OCI-LY7 (cell line): ENCODE results near the gene CCDC141. TPM values are rescaled to one million over a fixed set of nuclear protein-coding genes. Genes with fewer than 3 reads are reported as not detected.

ENCODE experiments used
- BruUV-seq: library from RNA; stranded (reverse); fragments of 400-500 nt; replicated peaks from 2 replicates; lab custom pipeline; 2021; lab: Mats Ljungman, UMichigan
- CTCF ChIA-PET: fragments of 300-600 bp; sonication (Branson Sonifier 250); formaldehyde crosslinking; loops from one replicate; lab custom pipeline; 2022; ENCODE audit warnings: antibody characterized with exemption; ENCODE audit not compliant: unreplicated experiment; lab: Charles Lee
- POLR2A ChIA-PET: fragments of 300-600 bp; sonication (Branson Sonifier 250); formaldehyde crosslinking; loops from one replicate; lab custom pipeline; 2022; ENCODE audit warnings: antibody characterized with exemption; lab: Charles Lee
- DNase-seq: peaks from one replicate; pipeline ENCODE4 v3.0.0-alpha.2; 2015; ENCODE audit warnings: low spot score
- H2AFZ ChIP-seq: fragments of 200-600 bp; sonication (generic), shearing (Covaris generic); 2 replicates; pipeline ENCODE4 v1.6.1; 2014; ENCODE audit warnings: mild to moderate bottlenecking, antibody characterized with exemption, low read length, moderate library complexity
- H3K27ac ChIP-seq: fragments of 200-600 bp; sonication (generic); 2 replicates; pipeline ENCODE4 v1.5.1; 2014; ENCODE audit warnings: mixed run types, low read depth, mild to moderate bottlenecking, moderate library complexity, low read length, inconsistent platforms; ENCODE audit not compliant: poor library complexity, severe bottlenecking
- H3K36me3 ChIP-seq: fragments of 200-600 bp; sonication (generic); 2 replicates; pipeline ENCODE4 v1.6.1; 2014; ENCODE audit warnings: mild to moderate bottlenecking, antibody characterized with exemption, low read length, moderate library complexity, mixed read lengths; ENCODE audit not compliant: insufficient read depth
- H3K4me1 ChIP-seq: fragments of 200-600 bp; sonication (generic); 2 replicates; pipeline ENCODE4 v1.5.1; 2014; ENCODE audit warnings: mild to moderate bottlenecking, low read length; ENCODE audit not compliant: insufficient read depth, poor library complexity, severe bottlenecking
- H3K4me2 ChIP-seq: fragments of 200-600 bp; sonication (generic); 2 replicates; pipeline ENCODE4 v1.6.1; 2014; ENCODE audit warnings: mild to moderate bottlenecking, low read length
- H3K4me3 ChIP-seq: fragments of 200-600 bp; sonication (generic); 2 replicates; pipeline ENCODE4 v1.5.1; 2014; ENCODE audit warnings: mild to moderate bottlenecking, low read depth, low read length; ENCODE audit not compliant: poor library complexity, severe bottlenecking
- H3K79me2 ChIP-seq: fragments of 200-600 bp; sonication (generic); 2 replicates; pipeline ENCODE4 v1.6.1; 2016; ENCODE audit warnings: low read depth, mild to moderate bottlenecking, low read length, moderate library complexity, mixed read lengths; ENCODE audit not compliant: insufficient read depth
- H3K9me2 ChIP-seq: fragments of 200-600 bp; sonication (generic); 2 replicates; pipeline ENCODE4 v1.6.1; 2016; ENCODE audit warnings: mild to moderate bottlenecking, low read length, mixed read lengths; ENCODE audit not compliant: insufficient read depth
- H3K9me3 ChIP-seq: fragments of 200-600 bp; sonication (generic); 2 replicates; pipeline ENCODE4 v1.6.1; 2014; ENCODE audit warnings: mild to moderate bottlenecking, mixed run types, low read length, mixed read lengths
- H4K20me1 ChIP-seq: fragments of 200-600 bp; sonication (generic); 2 replicates; pipeline ENCODE4 v1.6.1; 2014; ENCODE audit warnings: mild to moderate bottlenecking, antibody characterized with exemption, low read length, moderate library complexity, mixed read lengths; ENCODE audit not compliant: insufficient read depth
- EZH2phosphoT487 ChIP-seq: fragments of 200-600 bp; sonication (generic); IDR thresholded peaks from 2 replicates; pipeline ENCODE4 v1.6.1; 2018; ENCODE audit warnings: low read depth, borderline replicate concordance, mild to moderate bottlenecking, mixed run types, antibody characterized with exemption, low read length, moderate library complexity, mixed read lengths
- intact Hi-C: fragments of 100-400 bp; cut with micrococcal nuclease; formaldehyde crosslinking; loops from one replicate; pipeline ENCODE4 v1.10.0; 2022; ENCODE audit not compliant: unreplicated experiment
- total RNA-seq, 2 experiments: library from RNA; depleted of rRNA in 1 of 2; stranded (reverse); fragments of >200 nt in 1 of 2; shearing (Covaris generic) in 1 of 2; gene quantifications; 2 replicates each; pipeline ENCODE4 v1.2.3, GENCODE V29; 2014 to 2022
- TF ChIP-seq, protein P1 (sequence below): fragments of 200-600 bp; sonication (generic); conservative IDR thresholded peaks from 2 replicates; pipeline ENCODE4 v1.5.1; 2014; ENCODE audit warnings: mild to moderate bottlenecking, antibody characterized with exemption, low read length, moderate library complexity, mixed read lengths

The CCDC141 gene
- total RNA-seq, 2 experiments from 2014 or later: 0.32 TPM; not detected in 1

DNA sequence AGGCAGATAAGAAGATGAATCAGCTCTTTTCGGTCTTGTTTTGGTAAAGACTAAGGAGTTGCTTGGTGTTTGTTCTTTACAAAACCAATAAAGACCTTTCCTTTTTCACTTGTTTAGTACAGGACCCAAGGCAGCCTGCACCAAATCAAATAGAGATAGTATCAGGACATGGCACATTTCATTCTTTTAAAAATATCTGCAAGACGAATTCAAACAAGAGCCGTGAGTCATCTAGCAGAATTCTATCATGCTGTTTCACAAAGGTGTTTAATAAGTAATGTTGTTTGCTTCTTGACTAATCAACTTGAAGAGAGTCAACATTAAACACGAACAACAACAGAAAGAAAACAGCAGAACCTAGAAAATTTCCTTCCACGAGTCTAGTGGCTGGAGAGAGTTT, 139.9 kb downstream of the CCDC141 start:
- intact Hi-C loops: loop anchor here (5.0 kb wide), 1 partner anchor 148 kb away; no protein-coding TSS in a partner anchor
- no peak for TF ChIP-seq EZH2phosphoT487
- TF ChIP-seq, protein P1, sequence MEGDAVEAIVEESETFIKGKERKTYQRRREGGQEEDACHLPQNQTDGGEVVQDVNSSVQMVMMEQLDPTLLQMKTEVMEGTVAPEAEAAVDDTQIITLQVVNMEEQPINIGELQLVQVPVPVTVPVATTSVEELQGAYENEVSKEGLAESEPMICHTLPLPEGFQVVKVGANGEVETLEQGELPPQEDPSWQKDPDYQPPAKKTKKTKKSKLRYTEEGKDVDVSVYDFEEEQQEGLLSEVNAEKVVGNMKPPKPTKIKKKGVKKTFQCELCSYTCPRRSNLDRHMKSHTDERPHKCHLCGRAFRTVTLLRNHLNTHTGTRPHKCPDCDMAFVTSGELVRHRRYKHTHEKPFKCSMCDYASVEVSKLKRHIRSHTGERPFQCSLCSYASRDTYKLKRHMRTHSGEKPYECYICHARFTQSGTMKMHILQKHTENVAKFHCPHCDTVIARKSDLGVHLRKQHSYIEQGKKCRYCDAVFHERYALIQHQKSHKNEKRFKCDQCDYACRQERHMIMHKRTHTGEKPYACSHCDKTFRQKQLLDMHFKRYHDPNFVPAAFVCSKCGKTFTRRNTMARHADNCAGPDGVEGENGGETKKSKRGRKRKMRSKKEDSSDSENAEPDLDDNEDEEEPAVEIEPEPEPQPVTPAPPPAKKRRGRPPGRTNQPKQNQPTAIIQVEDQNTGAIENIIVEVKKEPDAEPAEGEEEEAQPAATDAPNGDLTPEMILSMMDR: no peak
- CTCF ChIA-PET: no interaction called here
- POLR2A ChIA-PET: interaction anchor here (0.6 to 1.0 kb wide), 3 partner anchors 214 to 1485 kb away, joined by 3 read pairs; no protein-coding TSS in a partner anchor
- no peaks in the 10 kb centered on the region for H3K9me3 ChIP-seq
- no peak overlapping the region for H3K4me2 ChIP-seq
- no peak for DNase-seq
- H3K27ac ChIP-seq: no peak overlapping the region
- H3K79me2 ChIP-seq: no peaks in the 10 kb centered on the region
- no peaks in the 10 kb centered on the region for H4K20me1 ChIP-seq
- no TSS peak for BruUV-seq
- no peak overlapping the region for H2AFZ ChIP-seq
- no peaks in the 10 kb centered on the region for H3K36me3 ChIP-seq
- H3K9me2 ChIP-seq: no peaks in the 10 kb centered on the region
- no peak overlapping the region for H3K4me3 ChIP-seq
- H3K4me1 ChIP-seq: no peaks in the 10 kb centered on the region

DNA sequence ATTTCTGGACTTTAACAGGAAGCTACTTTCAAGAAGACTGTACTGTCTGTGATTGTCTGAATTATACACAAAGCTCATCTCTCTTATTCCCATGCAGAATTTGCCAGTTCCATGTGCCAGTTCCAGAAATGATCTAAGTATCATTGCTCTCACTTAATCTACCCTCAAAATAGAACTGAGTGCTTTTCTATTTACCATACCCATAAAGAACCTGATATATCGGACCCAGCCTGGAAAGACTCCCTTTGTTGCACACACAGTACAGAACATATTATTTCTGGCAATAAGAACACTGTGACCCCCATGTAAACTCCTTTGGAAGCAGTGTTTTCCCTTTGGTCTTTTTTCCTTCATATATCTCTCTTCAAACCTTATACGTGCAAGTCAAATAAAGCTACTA, 140.4 kb downstream of the CCDC141 start:
- H3K4me2 ChIP-seq: no peak overlapping the region
- TF ChIP-seq, protein P1: no peak
- no peak for TF ChIP-seq EZH2phosphoT487
- ChIA-PET POLR2A (interaction anchor here (0.6 to 1.0 kb wide), 2 partner anchors 215 to 1485 kb away, joined by 3 read pairs; no protein-coding TSS in a partner anchor), CTCF (no interaction called here)
- no peak overlapping the region for H3K27ac ChIP-seq
- intact Hi-C loops: no loop called here
- no peak overlapping the region for H2AFZ ChIP-seq
- no peak for DNase-seq
- no peaks in the 10 kb centered on the region for H3K4me1 ChIP-seq
- H3K9me2 ChIP-seq: no peaks in the 10 kb centered on the region
- no peaks in the 10 kb centered on the region for H4K20me1 ChIP-seq
- no peaks in the 10 kb centered on the region for H3K79me2 ChIP-seq
- BruUV-seq: no TSS peak
- H3K4me3 ChIP-seq: no peak overlapping the region
- no peaks in the 10 kb centered on the region for H3K36me3 ChIP-seq
- no peaks in the 10 kb centered on the region for H3K9me3 ChIP-seq

DNA sequence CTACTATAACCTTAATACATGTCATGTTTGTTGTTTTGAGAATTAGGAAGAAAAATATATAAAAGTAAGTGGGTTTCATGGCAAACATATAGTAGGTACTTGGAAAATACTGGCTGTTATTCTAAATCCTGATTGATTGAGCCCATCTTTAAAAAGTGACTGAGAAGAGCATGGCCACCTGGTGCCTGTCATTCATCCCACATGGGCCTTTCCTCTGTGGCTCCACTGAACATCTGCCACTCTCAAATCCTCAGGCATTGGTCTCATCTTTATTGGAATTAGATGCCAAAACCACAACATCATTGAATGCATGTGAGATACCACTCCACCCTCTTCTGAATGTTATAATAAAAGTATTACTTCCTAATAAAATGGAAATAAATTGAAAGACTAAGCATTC, 141.1 kb downstream of the CCDC141 start:
- Histone ChIP-seq H3K79me2 (no peaks in the 10 kb centered on the region), H3K4me2 (no peak overlapping the region), H3K27ac (no peak overlapping the region), H4K20me1 (no peaks in the 10 kb centered on the region), H3K4me1 (no peaks in the 10 kb centered on the region), H3K36me3 (no peaks in the 10 kb centered on the region), H3K9me3 (no peaks in the 10 kb centered on the region), H3K9me2 (no peaks in the 10 kb centered on the region), H3K4me3 (no peak overlapping the region), H2AFZ (no peak overlapping the region)
- TF ChIP-seq, protein P1: no peak
- no peak for TF ChIP-seq EZH2phosphoT487
- intact Hi-C loops: no loop called here
- ChIA-PET POLR2A (interaction anchor here (0.6 to 1.0 kb wide), 3 partner anchors 15 to 754 kb away, joined by 3 to 8 read pairs (median 3); no protein-coding TSS in a partner anchor), CTCF (no interaction called here)
- no peak for DNase-seq
- no TSS peak for BruUV-seq
